ENCODE measurements around the gene ATM. TPM values are rescaled to one million over a fixed set of nuclear protein-coding genes. Genes with fewer than 3 reads are reported as not detected.

Gene ATM, protein sequence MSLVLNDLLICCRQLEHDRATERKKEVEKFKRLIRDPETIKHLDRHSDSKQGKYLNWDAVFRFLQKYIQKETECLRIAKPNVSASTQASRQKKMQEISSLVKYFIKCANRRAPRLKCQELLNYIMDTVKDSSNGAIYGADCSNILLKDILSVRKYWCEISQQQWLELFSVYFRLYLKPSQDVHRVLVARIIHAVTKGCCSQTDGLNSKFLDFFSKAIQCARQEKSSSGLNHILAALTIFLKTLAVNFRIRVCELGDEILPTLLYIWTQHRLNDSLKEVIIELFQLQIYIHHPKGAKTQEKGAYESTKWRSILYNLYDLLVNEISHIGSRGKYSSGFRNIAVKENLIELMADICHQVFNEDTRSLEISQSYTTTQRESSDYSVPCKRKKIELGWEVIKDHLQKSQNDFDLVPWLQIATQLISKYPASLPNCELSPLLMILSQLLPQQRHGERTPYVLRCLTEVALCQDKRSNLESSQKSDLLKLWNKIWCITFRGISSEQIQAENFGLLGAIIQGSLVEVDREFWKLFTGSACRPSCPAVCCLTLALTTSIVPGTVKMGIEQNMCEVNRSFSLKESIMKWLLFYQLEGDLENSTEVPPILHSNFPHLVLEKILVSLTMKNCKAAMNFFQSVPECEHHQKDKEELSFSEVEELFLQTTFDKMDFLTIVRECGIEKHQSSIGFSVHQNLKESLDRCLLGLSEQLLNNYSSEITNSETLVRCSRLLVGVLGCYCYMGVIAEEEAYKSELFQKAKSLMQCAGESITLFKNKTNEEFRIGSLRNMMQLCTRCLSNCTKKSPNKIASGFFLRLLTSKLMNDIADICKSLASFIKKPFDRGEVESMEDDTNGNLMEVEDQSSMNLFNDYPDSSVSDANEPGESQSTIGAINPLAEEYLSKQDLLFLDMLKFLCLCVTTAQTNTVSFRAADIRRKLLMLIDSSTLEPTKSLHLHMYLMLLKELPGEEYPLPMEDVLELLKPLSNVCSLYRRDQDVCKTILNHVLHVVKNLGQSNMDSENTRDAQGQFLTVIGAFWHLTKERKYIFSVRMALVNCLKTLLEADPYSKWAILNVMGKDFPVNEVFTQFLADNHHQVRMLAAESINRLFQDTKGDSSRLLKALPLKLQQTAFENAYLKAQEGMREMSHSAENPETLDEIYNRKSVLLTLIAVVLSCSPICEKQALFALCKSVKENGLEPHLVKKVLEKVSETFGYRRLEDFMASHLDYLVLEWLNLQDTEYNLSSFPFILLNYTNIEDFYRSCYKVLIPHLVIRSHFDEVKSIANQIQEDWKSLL (N-terminal part only)
- 25.7 TPM for total RNA-seq

GRCh38 chr11:108222574-108223347, at the start of gene ATM, which contains the start of gene NPAT:
Gene ATM, plus strand, starts transcription at chr11:108223067. Its CDS starts 4,558 bp downstream, at chr11:108227625.
Gene NPAT, minus strand, starts transcription at chr11:108222638. Its CDS starts 102 bp downstream, at chr11:108222536.
- peak; percentile 100 for DNase-seq (ENCODE audit: low spot score)
- ATAC-seq, result peak; percentile 94

- ATAC-seq (peak; percentile 85), DNase-seq (ENCODE audit: low spot score) (peak; percentile 58)
These were observed 45.3 kb upstream of the ATM start for GRCh38 chr11:108177570-108177969.

DNA sequence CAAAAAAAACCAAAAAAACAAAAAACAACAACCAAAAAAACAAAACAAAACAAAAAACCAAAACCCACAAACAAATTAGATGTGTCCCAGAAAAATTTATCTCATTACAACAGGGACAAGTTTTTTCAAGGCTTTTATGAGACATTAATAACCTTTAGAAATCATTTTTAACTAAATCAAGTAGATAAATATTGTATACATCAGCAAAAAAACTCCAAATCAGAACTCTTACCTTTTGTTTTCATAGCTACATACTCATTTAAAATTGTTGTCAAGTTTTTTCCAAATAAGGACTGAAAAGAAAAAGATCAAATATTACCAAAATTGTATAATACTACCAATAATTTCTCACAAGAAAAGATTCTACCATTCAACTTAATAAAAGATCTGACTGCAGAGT, 29.1 kb upstream of the ATM start:
- no peak for ATAC-seq
- DNase-seq (ENCODE audit: low spot score), result no peak

DNA sequence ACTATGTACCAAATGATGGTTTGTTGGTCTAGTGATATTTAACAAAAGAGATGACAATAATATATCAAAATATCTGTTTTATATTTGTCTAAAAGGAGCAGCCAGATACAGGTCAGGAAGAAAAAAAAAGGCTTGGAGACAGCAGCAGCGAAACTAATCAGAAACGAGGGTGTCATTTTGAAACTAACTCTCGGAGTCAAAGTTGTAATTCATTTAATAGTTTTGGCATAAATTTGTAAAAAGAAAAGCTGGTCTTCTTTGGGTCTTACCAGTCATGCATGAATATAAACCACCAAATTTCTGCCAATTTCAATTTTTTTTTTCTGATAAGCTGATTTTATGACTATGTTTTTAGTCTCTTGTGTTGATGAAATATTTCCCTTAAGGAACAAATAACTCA, 26.0 kb upstream of the ATM start:
- ATAC-seq (no peak), DNase-seq (ENCODE audit: low spot score) (no peak)

- ATAC-seq, result peak; percentile 96
- DNase-seq (ENCODE audit: low spot score), result no peak
These were observed 25.5 kb upstream of the ATM start for GRCh38 chr11:108197351-108197750.

DNA sequence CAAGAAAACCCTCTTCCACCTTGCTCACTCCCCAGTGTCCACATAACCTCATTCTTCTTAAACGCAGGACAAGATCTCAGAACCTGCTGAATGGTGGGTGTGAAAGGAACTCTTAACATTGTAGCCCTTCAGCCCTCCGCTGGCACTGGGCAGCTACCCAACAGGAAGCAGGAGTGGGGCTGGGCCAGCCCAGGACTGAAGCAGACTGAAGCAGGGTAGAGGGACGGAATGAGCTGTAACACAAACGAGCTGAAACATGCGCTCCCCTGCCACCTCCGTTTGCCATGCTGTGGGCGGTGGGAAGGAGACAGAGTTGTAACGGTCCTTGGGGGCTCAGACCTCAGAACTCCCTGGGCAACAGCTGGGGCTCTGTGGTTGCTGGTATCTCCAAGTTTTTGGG, 24.0 kb upstream of the ATM start:
- ATAC-seq, result peak; percentile 35
- DNase-seq (ENCODE audit: low spot score), result no peak

DNA sequence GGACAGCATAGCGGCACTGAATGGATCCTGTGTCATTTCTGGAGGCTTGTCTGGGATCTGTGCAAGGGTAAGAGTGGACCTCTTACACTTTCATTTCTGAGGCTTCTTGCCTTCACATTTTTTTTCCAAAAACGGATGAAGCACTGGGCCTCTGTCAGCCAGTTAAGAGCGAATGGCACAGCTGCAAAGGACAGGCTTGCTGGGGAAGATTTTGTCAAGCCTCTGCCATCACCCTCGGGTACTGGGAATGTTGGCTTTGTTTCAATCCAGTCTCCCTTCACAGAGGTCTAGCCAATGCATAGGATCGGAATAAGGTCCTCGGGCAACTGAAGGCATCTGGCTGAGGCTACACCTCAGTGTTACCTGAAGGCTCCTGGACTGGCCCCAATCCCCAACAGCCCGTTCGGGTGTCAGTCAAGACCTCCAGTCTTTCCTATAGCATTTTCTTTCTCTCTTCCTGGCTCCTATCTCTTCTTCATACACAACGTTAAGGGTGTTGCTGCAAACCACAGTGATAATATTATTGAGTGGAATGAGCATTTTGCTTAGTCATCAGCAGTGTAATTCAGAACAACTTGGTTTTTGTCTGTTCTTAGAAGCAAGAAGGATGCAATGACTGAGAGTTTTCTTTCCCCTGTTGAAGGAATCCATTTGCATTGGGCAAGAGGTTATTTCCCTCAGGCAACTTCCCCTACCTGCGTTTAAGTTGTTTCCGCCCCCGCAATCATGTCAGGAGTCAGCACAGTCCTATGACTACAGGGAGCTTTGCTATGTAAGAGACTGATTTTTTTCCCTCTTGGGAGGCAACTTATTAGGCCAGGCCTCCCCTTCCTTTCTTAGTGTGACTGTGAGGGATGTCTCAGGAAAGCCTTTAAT, 23.2 kb upstream of the ATM start:
- ATAC-seq (no peak), DNase-seq (ENCODE audit: low spot score) (no peak)

DNA sequence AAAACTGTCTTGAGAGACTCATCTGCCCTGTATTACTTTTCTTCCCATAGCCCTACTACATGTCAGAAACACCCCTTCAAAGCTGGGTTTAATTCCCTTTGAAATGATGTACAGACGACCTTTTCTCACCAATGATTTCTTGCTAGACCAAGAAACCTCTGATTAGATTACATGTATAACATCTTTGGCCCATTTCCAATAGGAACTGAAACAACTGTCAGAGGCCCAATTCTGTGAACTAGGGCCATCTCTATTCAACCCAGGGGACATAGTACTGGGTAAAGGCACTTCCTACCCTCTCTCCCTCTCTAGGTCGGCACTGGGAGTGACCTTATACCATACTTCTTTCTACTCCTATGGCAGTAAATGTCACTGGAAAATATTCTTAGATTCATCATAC, 19.8 kb upstream of the ATM start:
- ATAC-seq (no peak), DNase-seq (ENCODE audit: low spot score) (no peak)

GRCh38 chr11:108204376-108204775, 18.5 kb upstream of the ATM start:
- DNase-seq (ENCODE audit: low spot score) (no peak), ATAC-seq (no peak)

GRCh38 chr11:108204929-108205499, 17.9 kb upstream of the ATM start:
- ATAC-seq (no peak), DNase-seq (ENCODE audit: low spot score) (no peak)

GRCh38 chr11:108206171-108206570, 16.7 kb upstream of the ATM start:
- ATAC-seq (no peak), DNase-seq (ENCODE audit: low spot score) (no peak)

DNA sequence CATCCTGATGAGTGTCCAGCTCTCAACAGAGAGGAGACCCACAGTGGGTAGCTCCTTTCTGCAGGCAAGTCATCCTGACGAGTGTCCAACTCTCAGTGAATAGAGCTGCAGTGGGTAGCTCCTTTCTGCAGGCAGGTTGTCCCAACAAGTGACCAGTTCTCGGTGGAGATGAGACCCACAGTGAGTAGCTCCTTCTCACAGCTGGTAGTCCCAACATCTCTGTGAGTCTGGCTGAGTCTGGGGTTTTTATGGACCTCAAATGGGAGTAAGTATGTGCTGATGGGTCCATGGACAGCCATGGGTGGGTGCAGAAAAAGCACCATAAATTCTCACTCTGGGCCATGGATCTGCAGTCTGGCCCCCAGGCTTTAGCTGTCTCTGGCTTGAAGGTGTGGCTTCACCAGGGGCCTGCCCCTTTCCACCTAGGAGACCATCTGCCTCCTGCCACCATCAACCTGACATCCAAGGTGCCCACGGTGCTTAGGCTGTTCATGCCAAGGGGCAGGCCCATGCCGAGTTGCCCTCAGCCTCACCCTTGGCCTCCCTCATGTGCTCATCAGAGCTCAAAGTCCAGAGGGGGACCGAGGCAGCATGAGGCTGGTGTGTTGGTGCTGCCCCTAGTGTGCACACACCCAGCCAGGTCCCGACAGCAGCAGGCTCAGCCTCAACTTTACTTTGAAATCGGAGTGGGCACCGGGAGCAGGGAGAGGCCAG, 15.7 kb upstream of the ATM start:
- ATAC-seq (peak; percentile 31), DNase-seq (ENCODE audit: low spot score) (no peak)

- no peak for ATAC-seq
- DNase-seq (ENCODE audit: low spot score), result no peak
These were observed 15.2 kb upstream of the ATM start for GRCh38 chr11:108207683-108208060.

- DNase-seq (ENCODE audit: low spot score) (no peak), ATAC-seq (no peak)
These were observed 12.4 kb upstream of the ATM start for GRCh38 chr11:108210441-108210840.

DNA sequence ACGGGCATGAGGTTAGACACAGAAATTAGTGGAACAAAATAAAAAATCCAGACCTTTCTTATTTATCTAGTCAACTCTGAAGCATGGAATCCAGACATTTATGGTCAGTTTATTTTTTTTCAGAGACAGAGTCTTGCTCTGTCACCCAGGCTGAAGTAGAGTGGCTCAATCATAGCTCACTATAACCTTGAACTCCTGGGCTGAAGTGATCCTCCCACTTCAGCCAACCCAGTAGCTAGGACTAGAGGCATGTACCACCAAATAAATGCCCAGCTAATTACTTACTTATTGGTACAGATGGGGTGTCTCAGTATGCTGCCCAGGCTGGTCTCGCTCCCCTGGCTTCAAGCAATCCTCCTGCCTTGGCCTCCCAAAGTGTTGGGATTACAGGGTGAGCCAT, 9.1 kb upstream of the ATM start:
- DNase-seq (ENCODE audit: low spot score) (no peak), ATAC-seq (no peak)

DNA sequence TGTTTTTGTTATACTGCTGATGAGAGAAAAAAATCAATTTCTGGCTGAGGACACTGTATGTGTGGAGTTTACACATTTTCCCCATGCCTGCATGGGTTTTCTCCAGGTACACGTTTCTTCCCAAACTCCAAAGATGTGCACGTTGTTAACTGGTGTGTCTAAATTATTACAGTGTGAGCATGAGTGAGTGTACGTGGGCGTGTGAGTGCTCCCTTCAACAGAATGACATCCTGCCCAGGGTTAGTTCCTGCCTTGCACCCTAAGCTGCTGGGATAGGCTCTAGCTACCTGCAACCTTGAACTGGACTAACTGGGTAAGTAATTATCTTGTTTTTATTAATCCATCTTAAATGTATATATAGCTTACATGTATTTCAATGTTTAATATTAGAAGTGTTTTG, 5.9 kb upstream of the ATM start:
- no peak for DNase-seq (ENCODE audit: low spot score)
- ATAC-seq, result peak; percentile 49

- DNase-seq (ENCODE audit: low spot score), result no peak
- no peak for ATAC-seq
These were observed 4.4 kb upstream of the ATM start for GRCh38 chr11:108218455-108218854.

All from left lobe of liver (tissue), 2 donors.